ENCODE measurements around the gene XYLT1. TPM values are rescaled to one million over a fixed set of nuclear protein-coding genes. Genes with fewer than 3 reads are reported as not detected.

Gene XYLT1
- total and polyA plus RNA-seq, 10 of the 15 experiments (the other 5 are each of a cell fraction or from before 2014, with no cell fraction given): 0.88 to 14.8 (median 5.8) TPM

GRCh38 chr16:17346621-17347569 lies 123.9 kb downstream of the XYLT1 start (continued):
- TF ChIP-seq PRDM15 (CRISPR knock-in tag; IDR thresholded peaks at IDR 0.05) (no peak), TAF1 (IDR thresholded peaks at IDR 0.05; ENCODE audit: borderline replicate concordance, low read depth, low read length) (no peak), SRF (IDR thresholded peaks at IDR 0.05; ENCODE audit: low read depth in 2 of 2, low read length in 2 of 2) (no peak), SIN3A (IDR thresholded peaks at IDR 0.05; ENCODE audit: low read depth, low read length) (no peak), CREM (IDR thresholded peaks at IDR 0.05; ENCODE audit: low read depth) (peak; percentile 83), HDAC6 (IDR thresholded peaks at IDR 0.05; ENCODE audit: unreplicated experiment) (no peak), CBFB (IDR thresholded peaks at IDR 0.05; ENCODE audit: low read depth) (peak; percentile 50; the same call in 1 of the 2 replicates), BHLHE40 (IDR thresholded peaks at IDR 0.05; ENCODE audit: borderline replicate concordance in 1 of 2, low read depth in 2 of 2, low read length in 1 of 2) (0 out of 4 replicates have a peak, but pooled peaks have one; percentile 13 to 31), MYB (IDR thresholded peaks at IDR 0.05; ENCODE audit: borderline replicate concordance, low read depth, low read length) (peak; percentile 46; the same call in 1 of the 2 replicates), NFIC (IDR thresholded peaks at IDR 0.05; ENCODE audit: low read depth, low read length) (peak; percentile 92), BACH1 (IDR thresholded peaks at IDR 0.05; ENCODE audit: borderline replicate concordance) (no peak), SUZ12 (IDR thresholded peaks at IDR 0.05; ENCODE audit: unreplicated experiment) (no peak), EED (IDR thresholded peaks at IDR 0.05; ENCODE audit: low read depth) (peak; percentile 66), CHD1 (IDR thresholded peaks at IDR 0.05; ENCODE audit: low read depth, low read length) (no peak), RELB (IDR thresholded peaks at IDR 0.05; ENCODE audit: low read depth) (no peak)
- TF ChIP-seq, protein P1, sequence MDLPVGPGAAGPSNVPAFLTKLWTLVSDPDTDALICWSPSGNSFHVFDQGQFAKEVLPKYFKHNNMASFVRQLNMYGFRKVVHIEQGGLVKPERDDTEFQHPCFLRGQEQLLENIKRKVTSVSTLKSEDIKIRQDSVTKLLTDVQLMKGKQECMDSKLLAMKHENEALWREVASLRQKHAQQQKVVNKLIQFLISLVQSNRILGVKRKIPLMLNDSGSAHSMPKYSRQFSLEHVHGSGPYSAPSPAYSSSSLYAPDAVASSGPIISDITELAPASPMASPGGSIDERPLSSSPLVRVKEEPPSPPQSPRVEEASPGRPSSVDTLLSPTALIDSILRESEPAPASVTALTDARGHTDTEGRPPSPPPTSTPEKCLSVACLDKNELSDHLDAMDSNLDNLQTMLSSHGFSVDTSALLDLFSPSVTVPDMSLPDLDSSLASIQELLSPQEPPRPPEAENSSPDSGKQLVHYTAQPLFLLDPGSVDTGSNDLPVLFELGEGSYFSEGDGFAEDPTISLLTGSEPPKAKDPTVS (IDR thresholded peaks at IDR 0.05; ENCODE audit: low read depth, low read length): no peak

All from GM12878 (cell line).